OCI-LY3 (cell line): ENCODE data around the gene WDR72.

Experiments
- CTCF ChIP-seq: fragments of 200-600, 300-600 bp; sonication (generic); IDR thresholded peaks from 2 replicates; pipeline ENCODE4 v1.5.1; 2014; ENCODE audit warnings: antibody characterized with exemption, low read length, low read depth
- EZH2phosphoT487 ChIP-seq: fragments of 200-600 bp; shearing (Covaris generic); IDR thresholded peaks from 2 replicates; pipeline ENCODE4 v1.6.1; 2018; ENCODE audit warnings: antibody characterized with exemption, mixed run types, low read depth

GRCh38 chr15:53470743-53471142 lies 288.7 kb downstream of the WDR72 start:
- TF ChIP-seq CTCF (no peak), EZH2phosphoT487 (no peak)
